ENCODE results near the gene WBP4.

Gene WBP4

GRCh38 chr13:41056826-41057711 lies 4.2 kb upstream of the WBP4 start:
- DNase-seq (ENCODE audit: extremely low read depth, low read depth), result no peak
- TF ChIP-seq, protein P1, sequence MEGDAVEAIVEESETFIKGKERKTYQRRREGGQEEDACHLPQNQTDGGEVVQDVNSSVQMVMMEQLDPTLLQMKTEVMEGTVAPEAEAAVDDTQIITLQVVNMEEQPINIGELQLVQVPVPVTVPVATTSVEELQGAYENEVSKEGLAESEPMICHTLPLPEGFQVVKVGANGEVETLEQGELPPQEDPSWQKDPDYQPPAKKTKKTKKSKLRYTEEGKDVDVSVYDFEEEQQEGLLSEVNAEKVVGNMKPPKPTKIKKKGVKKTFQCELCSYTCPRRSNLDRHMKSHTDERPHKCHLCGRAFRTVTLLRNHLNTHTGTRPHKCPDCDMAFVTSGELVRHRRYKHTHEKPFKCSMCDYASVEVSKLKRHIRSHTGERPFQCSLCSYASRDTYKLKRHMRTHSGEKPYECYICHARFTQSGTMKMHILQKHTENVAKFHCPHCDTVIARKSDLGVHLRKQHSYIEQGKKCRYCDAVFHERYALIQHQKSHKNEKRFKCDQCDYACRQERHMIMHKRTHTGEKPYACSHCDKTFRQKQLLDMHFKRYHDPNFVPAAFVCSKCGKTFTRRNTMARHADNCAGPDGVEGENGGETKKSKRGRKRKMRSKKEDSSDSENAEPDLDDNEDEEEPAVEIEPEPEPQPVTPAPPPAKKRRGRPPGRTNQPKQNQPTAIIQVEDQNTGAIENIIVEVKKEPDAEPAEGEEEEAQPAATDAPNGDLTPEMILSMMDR (IDR thresholded peaks at IDR 0.05; ENCODE audit: low read depth, low read length), result no peak

- DNase-seq (ENCODE audit: extremely low read depth, low read depth), result no peak
- TF ChIP-seq, protein P1 (IDR thresholded peaks at IDR 0.05; ENCODE audit: low read depth, low read length), result no peak
Measured at GRCh38 chr13:41058295-41059070, 2.8 kb upstream of the WBP4 start.

DNA sequence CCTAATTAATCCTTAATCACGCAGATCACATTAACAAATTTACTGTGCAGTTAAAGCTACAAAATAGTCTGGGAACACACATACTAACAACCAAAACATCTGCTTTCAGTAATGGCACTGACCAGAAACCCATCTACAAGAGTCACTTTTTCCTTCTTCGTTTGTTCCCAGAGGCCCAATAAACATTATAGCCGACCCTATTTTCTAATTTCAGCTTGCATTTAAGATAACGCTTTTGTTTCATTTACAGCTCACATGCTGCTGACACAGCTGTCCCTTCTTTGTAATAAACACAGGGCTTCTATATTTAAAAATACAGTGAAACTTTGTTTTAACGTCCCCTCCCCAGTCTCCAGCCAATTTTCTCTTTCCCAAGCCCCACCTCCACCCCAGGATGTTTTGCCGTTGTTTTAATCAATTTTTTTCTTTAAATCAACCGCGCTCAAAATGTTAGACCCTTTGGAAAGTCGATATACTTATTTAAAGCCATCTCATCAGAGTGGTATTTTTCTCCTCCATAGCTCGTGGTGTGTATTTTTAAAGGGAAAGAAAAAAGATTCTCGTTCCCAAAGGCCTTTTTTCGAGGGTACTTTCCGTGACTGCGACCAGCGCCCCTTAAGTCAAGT lies 1.7 kb upstream of the WBP4 start:
- TF ChIP-seq, protein P1 (IDR thresholded peaks at IDR 0.05; ENCODE audit: low read depth, low read length), result no peak
- no peak for DNase-seq (ENCODE audit: extremely low read depth, low read depth)

DNA sequence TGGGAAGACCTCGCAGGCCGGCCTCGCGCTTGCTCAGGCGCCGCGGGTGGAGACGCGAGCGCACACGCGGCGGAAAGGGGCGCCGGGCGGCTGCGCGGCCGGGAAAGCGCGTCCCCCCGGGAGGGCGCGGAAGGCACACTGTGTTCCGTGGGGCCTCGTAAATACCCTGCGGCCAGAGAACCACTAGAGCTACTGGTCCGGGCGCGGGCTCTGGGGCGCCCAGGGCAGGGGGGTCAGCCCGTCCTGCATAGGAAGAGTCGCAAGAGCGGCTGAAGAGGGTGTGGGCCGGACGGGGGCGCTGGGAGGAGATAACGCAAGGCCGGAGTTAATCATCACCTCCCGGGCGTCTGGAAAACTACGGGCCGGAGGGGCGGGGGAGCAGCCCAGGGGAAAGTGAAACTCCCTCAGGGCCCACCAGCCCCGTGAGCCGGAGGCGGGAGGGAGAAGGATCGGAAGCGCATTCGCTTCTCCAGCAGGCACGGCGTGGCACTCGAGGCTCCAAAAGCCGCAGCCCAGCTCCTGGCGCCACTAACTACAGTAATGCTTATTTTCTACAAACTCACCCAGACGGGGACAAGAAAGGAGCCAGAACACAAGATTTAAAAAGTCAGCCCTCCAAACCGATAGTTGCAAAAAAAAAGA lies 1.1 kb upstream of the WBP4 start:
- TF ChIP-seq, protein P1 (IDR thresholded peaks at IDR 0.05; ENCODE audit: low read depth, low read length), result peak; percentile 47
- peak; percentile 72 for DNase-seq (ENCODE audit: extremely low read depth, low read depth)

GRCh38 chr13:41060724-41061074 lies 610 bp upstream of the WBP4 start:
- TF ChIP-seq, protein P1 (IDR thresholded peaks at IDR 0.05; ENCODE audit: low read depth, low read length), result no peak
- no peak for DNase-seq (ENCODE audit: extremely low read depth, low read depth)

GRCh38 chr13:41061914-41062837 lies 867 bp downstream of the WBP4 start:
- no peak for DNase-seq (ENCODE audit: extremely low read depth, low read depth)
- TF ChIP-seq, protein P1 (IDR thresholded peaks at IDR 0.05; ENCODE audit: low read depth, low read length), result no peak
